Colon (tissue), 2 donors: ENCODE results near the gene MCL1.
"Not testable (repeated sequence)": the region's sequence is repeated elsewhere in the genome, so short reads cannot be mapped to it uniquely, and the experiment has no call there.

Experiments
- FAIRE-seq: peaks from 2 replicates; lab custom pipeline; 2012; peaks lifted over from hg19 to GRCh38; lab: Jason Lieb, UNC
- donor health status: control.
- donor health status: control.

MCL1 gene

DNA sequence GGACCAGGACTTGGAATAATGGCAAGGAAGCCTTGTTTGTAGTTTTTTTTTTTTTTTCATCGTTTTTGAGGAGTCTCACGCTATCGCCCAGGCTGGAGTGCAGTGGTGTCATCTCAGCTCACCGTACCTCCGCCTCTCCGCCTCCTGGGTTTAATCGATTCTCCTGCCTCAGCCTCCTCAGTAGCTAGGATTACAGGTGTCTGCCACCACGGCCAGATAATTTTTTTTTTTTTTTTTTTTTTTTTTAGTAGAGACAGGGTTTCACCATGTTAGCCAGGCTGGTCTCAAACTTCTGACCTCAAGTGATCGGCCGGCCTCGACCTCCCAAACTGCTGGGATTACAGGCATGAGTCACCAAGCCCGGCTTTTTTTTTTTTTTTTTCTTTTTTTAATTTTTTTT lies 23.0 kb upstream of the MCL1 start:
- FAIRE-seq: not testable (repeated sequence)

DNA sequence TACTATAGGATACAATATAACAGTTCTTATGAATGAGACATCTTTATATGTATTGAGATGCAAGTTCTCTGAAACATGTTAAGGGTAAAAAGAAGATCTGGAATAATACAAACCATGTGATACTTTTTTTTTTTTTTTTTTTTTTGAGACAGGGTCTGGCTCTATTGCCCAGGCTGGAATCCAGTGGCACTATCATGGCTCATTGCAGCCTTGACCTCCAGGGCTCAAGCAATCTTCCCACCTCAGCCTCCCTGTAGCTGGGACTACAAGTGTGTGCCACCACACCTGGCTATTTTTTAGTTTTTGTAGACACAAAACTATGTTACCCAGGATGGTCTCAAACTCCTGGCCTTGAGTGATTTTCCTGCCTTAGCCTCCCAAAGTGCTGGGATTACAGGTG lies 22.1 kb upstream of the MCL1 start:
- no peak for FAIRE-seq

DNA sequence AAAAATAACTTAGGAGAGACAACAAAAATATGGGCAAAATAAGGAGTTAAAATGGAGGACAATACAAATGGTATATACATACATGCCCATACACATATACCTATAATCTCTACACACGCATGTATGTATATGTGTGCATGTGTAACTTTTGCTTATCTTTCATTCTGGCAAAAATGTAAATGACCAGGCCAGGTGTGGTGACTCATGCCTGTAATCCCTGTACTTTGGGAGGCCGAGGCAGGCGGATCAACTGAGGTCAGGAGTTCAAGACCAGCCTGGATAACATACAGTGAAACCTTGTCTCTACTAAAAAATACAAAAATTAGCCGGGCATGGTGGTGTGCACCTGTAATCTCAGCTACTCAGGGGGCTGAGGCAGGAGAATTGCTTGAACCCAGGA lies 18.9 kb upstream of the MCL1 start:
- FAIRE-seq: not testable (repeated sequence)

DNA sequence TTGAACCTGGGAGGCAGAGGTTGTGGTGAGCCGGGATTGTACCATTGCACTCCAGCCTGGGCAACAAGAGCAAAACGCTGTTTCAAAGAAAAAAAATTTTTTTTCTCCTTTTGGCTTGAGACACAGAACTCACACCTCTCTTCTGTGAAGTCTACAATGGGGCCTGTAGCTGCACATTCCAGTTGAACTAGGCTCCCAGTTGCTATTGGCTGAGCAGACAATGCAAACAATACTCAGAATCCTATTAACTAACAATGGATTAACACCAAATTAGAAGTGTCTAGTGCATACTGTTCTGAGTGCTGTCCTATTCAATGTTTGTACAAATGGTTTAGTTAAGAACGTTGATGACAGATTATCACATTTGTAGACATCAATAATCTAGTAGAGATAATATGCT lies 17.6 kb upstream of the MCL1 start:
- no peak for FAIRE-seq

DNA sequence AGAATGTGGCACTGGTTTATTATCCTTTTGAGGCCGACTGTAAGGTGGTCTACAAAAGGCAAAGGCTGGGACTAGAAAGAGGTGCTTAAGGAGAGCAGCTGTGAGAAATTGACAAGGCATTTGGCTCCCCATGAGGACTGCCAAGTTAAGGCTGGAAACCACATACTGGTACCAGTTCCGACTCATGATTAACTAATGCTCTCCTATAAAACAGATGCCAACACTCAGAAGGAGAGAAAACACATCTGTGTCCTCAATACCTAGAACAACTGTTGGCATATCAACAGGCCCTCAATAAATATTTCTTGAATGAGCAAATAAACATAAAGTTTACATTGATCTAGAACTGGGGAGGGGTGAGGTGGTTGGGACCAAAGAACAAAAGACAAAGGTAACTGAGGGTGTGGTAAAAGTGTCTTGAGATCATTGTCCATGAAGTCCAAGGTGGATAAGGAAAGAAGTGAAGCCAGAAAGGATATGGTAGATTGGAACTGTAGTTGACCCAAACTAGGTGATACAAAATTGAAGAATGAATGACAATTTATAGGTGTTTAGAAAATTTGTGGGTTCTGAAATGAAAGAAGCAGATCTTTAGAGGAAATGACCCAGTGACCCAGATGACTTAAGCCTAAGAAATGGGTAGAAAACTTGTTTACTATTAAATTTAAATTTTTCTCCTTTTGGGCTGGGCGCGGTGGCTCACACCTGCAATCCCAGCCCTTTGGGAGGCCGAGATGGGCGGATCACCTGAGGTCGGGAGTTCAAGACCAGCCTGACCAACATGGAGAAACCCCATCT lies 16.9 kb upstream of the MCL1 start:
- FAIRE-seq: no peak

DNA sequence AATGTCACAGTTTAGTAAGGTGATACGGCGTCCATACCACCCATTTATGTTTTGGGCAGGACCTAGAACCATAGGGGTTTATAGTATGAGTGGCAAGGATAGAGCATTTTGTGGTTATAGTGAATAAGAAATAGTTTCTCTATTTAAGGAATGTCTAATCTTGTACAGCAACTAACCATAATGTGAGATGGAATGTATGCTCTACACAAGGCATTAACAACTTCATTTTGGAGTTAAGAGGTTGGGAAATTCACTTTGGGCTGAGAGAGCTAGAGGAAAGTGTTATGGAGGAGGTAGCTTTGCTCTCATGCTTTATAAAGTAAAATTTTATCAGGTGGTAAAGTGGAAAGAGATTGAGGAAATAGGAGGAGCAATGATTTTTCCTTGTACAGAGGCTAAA lies 3.0 kb upstream of the MCL1 start:
- FAIRE-seq: no peak

DNA sequence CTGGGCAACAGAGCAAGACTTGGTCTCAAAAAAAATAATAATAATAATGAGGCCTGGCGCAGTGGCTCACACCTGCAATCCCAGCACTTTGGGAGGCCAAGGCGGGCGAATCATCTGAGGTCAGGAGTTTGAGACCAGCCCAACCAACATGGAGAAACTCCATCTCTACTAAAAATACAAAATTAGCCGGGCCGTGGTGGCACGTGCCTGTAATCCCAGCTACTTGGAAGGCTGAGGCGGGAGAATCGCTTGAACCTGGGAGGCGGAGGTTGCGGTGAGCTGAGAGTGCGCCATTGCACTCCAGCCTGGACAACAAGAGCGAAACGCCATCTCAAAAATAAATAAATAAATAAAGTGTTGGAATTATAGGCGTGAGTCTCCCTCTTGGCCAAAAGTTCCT lies 2.6 kb upstream of the MCL1 start:
- not testable (repeated sequence) for FAIRE-seq

DNA sequence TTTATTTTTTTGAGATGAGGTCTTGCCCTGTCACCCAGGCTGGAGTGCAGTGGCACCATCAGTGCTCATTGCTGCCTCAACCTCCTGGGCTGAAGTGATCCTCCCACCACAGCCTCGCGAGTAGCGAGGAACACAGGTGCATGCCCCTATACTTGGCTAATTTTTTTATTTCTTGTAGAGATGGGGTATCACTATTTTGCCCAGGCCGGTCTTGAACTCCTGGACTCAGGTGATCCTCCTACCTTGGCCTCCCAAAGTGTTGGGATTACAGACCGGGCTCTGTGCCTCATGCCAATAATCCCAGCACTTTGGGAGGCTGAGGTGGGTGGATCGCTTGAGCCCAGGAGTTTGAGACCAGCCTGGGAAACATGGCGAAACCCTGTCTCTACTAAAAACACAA lies 2.0 kb upstream of the MCL1 start:
- FAIRE-seq: not testable (repeated sequence)

DNA sequence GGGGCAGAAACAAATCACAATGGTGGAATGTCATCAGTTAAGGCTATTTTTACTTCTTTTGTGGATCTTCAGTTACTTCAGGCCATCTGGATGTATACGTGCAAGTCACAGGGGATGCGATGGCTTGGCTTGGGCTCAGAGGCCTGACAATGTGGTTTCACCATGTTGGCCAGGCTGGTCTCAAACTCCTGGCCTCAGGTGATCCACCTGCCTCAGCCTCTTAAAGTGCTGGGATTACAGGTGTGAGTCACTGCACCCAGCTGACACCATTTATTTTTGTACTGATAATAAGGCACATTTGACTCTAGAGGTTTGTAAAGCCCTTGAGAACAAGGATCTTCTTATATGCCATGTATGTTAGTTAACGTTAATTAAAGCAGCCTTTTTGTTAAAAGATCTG lies 1.6 kb upstream of the MCL1 start:
- not testable (repeated sequence) for FAIRE-seq

DNA sequence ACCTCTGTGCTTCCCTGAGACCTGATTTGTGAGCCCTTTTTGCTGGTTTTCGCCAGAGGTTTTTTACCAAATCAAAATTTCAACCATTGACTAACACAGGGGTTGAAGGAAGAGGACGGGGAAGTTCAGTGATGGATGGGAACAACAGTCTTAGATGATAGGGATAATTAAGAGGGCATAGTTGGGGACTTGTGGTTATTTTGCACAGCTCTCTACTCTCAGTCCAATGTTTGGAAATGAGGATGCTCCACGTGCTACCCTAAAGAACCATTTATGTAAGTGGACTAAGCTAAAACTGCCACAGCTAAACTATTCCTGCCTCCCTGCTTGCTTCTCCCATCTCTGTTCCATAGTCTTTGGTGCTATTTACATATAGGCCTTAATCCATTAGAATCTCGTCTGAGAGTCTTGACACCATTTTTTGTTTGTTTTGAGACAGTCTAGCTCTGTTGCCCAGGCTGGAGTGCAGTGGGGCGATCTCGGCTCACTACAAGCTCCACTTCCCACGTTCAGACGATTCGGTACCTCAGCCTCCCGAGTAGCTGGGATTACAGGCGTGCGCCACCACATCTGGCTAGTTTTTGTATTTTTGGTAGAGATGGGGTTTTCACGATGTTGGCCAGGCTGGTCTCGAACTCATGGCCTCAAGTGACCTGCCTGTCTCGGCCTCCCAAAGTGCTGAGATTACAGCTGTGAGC lies 684 bp upstream of the MCL1 start:
- no peak for FAIRE-seq

DNA sequence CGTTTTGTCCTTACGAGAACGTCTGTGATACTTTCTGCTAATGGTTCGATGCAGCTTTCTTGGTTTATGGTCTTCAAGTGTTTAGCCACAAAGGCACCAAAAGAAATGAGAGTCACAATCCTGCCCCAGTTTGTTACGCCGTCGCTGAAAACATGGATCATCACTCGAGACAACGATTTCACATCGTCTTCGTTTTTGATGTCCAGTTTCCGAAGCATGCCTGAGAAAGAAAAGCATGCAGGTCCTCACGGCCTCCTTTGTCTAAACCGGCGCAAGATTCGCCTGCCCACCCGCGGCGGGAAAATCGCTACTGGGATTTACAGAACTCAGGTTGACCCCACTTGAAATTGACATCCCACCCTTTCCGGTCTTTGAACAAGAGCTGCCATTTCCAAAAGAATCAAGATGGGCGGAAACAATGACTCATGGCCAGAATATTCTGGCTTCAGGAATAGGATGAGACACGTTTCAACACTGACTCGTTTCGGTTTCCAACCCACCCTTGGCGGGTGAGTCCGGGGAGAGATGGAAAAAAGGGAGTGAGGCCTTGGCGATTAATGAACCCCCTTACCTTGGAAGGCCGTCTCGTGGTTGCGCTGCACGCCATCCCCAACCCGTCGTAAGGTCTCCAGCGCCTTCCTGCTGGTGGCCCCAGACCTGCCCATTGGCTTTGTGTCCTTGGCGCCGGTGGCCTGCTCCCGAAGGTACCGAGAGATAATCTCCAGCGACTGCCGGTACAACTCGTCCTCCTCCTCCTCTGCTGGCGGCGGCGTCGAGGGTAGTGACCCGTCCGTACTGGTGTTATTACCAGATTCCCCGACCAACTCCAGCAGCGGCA lies 919 bp downstream of the MCL1 start:
- FAIRE-seq: no peak

DNA sequence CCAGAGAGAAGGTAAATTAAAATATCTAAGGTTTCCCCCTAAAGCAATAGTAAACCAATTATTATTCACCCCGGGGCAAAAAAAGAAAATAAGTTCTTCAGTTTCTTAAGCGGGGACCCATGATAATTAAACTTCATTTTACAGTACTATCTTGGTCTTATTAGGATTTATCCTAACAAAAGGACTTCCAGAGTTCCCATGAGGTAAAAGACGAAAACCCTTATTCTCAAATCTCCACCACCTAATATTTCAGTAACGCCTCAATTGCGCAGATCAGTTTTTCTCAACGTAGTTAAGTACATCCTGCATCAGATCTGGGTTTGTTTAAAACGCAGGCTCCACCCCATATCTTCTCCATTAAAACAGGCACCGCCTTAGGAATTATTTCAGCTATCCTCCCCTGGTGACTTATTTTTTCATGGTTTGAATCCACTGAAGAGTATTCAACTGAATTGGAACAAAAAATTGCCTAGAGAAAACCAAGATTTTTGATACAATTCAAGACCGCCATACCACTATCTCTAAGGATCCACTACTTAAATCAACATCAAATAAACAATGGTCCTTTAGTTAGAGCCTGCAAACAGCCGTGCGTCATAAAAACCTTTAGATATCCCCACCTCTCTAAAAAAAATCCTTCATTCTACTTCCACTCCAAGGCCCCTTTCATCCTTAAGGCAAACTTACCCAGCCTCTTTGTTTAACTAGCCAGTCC lies 1.7 kb downstream of the MCL1 start:
- FAIRE-seq: no peak

DNA sequence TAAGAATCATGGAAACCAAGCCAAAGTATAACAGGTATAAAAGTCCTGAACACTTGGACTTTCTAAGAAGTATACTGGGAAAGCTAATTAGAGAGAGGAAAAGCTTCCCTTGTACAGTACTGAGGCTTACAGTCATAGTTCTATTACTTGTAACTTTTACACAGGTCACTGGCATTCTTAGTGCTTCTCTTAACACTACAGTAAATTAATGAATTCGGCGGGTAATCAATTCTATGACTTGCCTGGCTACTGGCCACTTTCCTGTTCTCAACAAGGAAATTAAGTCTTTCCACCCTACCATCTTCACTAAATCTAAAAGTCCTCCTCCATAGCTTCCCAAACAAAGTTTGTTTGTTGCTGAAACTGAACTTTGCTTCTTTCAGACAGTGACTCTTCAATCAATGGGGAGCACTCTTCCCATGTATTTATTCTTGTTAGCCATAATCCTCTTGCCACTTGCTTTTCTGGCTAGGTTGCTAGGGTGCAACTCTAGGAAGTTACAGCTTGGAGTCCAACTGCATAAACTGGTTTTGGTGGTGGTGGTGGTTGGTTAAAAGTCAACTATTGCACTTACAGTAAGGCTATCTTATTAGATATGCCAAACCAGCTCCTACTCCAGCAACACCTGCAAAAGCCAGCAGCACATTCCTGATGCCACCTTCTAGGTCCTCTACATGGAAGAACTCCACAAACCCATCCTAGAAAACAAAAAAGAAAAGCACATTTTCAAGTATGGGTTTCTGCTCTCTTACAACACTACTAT lies 2.4 kb downstream of the MCL1 start:
- FAIRE-seq: no peak

DNA sequence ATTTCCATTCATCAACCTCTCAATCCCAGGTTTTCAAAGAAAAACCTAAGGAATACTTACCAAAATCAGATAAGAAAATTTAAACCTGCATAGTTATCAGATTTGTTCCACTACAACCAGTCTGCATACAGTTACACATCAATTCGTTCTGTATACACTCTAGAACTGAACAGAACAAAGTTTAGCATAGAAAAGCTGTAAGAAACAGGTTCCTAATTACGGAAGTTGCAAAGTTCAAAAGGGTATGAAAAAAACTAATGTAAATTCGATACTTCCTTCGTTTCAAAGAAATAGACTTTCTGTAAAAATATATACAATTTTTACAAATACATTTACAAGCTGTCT lies 3.1 kb downstream of the MCL1 start:
- FAIRE-seq: no peak

DNA sequence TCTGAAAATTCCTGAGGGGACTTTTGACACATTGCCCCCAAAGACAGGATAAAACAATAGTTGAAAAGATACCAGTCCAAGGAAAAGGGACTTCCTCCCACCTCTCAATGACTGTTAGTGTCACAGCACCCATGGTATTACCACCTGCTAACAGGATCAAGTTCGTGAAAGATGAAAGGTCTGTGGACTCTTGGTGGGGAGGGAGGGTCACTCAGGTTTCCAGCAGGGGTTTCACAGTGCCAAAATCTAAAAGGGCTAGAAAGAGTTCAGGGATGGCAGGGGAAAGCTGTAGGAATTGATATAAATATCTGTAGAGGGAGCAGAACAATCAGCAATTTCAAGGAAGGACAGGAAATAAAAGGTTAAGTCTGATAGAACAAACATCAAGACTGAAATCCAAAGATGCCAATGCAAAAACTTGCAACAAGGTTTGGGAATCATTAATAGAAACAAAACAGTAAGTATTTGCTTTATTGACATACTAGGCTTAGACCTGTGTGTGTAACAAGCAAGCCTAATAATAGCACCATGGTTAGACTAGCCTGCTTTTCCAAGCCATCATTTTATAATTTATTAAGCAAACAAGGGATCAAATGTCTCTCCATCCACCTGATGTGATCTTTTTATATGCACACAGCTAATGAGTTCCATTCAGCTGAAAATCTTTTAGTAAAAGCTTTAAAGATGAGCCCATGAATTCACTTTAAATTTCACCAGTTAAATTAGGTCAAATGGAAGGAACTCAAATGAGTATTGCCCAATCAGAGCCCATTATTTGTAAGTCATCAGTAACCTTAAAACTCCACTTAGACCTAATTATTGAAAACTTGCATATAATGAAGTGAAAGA lies 3.7 kb downstream of the MCL1 start:
- no peak for FAIRE-seq

DNA sequence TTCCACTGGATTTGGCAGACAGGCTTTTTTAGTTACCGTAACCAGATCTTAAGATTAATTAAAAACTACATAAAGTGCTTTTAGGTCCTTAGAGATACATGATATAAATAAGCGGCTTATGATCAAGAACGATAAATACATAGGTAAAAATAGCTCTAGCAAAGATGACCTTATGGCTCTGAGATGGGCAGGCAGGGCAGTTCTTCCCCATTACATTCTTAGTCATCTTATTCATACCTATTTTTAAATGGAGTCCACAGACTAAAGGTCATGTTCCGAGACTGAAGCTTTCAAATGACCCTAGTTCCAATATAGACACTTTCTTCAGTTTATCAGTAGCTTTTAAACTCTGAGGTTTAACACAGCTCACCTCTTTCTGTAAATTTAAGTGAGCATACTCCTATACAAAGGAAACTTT lies 4.3 kb downstream of the MCL1 start:
- no peak for FAIRE-seq

DNA sequence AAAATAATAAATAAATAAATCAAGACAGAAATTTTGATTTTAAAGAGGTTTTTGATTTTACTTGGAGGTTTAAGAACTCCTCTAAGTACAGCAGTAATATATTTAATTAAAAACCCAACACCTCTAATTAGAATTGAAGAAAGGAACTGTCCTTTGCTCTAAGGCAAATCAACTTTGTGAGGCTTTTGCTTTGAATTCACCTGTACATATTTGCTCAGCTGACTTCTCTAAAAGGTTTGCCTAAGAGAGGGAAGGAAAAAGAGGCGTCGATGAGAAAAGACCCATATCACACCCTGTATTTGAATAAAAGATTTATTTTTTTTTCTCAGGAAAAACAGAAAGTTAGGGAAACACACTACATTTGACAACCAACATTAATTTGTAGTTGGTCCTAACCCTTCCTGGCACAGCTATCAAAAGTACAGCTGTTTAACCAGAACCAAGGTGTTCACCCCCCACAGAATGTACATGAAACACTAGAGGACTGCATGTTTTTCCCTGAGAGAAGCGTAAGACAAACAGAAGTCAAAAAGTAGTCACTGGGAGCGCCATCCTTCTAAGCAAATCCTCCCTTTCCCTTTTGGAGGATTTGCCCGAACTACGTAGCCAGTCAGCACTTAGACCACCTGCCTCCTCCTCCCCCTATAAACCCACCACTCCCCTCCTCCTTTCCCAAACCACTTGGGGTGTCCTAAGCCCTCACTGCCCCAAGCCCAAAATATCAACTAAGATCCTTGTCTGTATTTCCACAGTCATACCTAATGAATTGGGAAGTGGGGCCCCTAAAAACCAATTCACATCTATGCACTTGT lies 4.9 kb downstream of the MCL1 start:
- FAIRE-seq: no peak

DNA sequence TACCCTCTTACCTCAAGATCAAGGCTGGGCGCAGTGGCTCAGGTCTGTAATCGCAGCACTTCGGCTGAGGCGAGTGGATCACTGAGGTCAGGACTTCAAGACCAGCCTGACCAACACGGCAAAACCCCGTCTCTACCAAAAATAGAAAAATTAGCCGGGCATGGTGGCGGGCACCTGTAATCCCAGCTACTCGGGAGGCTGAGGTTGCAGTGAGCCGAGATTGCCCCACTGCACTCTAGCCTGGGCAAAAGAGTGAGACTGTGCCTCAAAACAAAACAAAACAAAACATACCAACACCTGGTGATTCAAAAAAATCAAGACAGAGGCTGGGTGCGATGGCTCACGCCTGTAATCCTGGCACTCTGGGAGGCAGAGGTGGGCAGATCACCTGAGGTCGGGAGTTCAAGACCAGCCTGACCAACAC lies 5.8 kb downstream of the MCL1 start:
- not testable (repeated sequence) for FAIRE-seq

DNA sequence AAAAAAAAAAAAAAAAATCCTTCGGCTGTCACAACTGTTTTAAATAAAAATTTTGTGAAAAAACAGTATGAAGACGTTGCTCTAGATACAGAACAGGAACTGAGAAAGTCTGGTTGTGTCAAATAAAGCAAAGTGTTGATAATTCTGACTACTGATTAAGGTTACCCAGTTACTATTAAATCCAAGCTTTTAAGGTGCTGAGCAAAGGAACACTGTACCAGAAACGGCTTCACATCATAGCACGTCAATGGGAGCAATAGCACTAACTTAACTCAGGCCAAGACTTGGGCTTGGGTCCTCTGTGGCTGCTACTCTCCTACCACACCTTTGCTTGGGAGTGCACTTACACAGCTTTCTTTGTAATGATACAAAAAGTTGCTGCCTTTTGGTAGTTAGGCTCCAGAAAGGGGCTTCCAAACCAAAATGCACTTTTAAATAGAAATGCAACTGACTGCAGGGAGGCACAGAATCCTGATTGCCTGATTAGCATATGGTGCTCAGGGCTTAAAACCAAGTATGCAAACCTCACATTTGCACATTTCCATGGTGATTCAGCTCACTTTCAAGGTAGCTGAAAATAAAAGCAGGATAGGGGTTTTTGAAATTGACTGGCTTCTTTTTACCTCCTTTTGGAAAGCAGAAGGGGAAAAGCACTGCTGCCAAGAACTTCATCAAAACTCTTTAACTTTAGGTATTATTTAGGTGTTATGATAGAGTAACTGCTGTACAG lies 6.3 kb downstream of the MCL1 start:
- no peak for FAIRE-seq
